Loucy (cell line): ENCODE measurements around the gene FAR2.

Experiments used
- H2AFZ ChIP-seq: fragments of 200-600 bp; sonication (generic); 2 replicates; pipeline ENCODE4 v1.6.0; 2016; ENCODE audit warnings: antibody characterized with exemption, mild to moderate bottlenecking, low read length, moderate library complexity
- H3F3A ChIP-seq: fragments of 200-600 bp; 2 replicates; pipeline ENCODE4 v1.6.0; 2016; ENCODE audit warnings: antibody characterized with exemption, low read depth, mild to moderate bottlenecking
- H3K27me3 ChIP-seq: fragments of 200-600 bp; sonication (generic); 2 replicates; pipeline ENCODE4 v1.6.1; 2014; ENCODE audit warnings: low read length, mild to moderate bottlenecking; ENCODE audit not compliant: insufficient read depth, poor library complexity, severe bottlenecking
- H3K36me3 ChIP-seq: fragments of 200-600 bp; sonication (generic); 2 replicates; pipeline ENCODE4 v1.6.1; 2016; ENCODE audit warnings: low read length; ENCODE audit not compliant: insufficient read depth
- H3K4me1 ChIP-seq: fragments of 200-600 bp; sonication (generic); 2 replicates; pipeline ENCODE4 v1.5.1; 2014; ENCODE audit warnings: low read length, mild to moderate bottlenecking; ENCODE audit not compliant: insufficient read depth, poor library complexity, severe bottlenecking
- H3K4me2 ChIP-seq: fragments of 200-600 bp; sonication (generic); 2 replicates; pipeline ENCODE4 v1.6.0; 2014; ENCODE audit warnings: antibody characterized with exemption, low read length, low read depth, mild to moderate bottlenecking; ENCODE audit not compliant: poor library complexity, severe bottlenecking
- H3K4me3 ChIP-seq: fragments of 200-600 bp; sonication (generic); 2 replicates; pipeline ENCODE4 v1.5.1; 2014; ENCODE audit warnings: low read length, mild to moderate bottlenecking, mixed read lengths; ENCODE audit not compliant: poor library complexity, severe bottlenecking
- H3K79me2 ChIP-seq: fragments of 200-600 bp; sonication (generic); 2 replicates; pipeline ENCODE4 v1.6.1; 2014; ENCODE audit warnings: low read length; ENCODE audit not compliant: insufficient read depth
- H3K9ac ChIP-seq: fragments of 200-600 bp; sonication (generic); 2 replicates; pipeline ENCODE4 v1.6.0; 2014; ENCODE audit warnings: mild to moderate bottlenecking, low read depth, low read length, moderate library complexity; ENCODE audit not compliant: poor library complexity, severe bottlenecking
- H3K9me2 ChIP-seq: fragments of 200-600 bp; sonication (generic); replicated peaks from 2 replicates; pipeline ENCODE4 v1.6.1; 2016; ENCODE audit warnings: low read depth, low read length, mixed read lengths
- H3K9me3 ChIP-seq: fragments of 200-600 bp; sonication (generic); 2 replicates; pipeline ENCODE4 v1.6.1; 2014; ENCODE audit warnings: mild to moderate bottlenecking, antibody characterized with exemption, low read length, low read depth; ENCODE audit not compliant: insufficient read depth
- H4K20me1 ChIP-seq: fragments of 200-600 bp; sonication (generic); 2 replicates; pipeline ENCODE4 v1.6.0; 2014; ENCODE audit warnings: antibody characterized with exemption, low read length, mild to moderate bottlenecking; ENCODE audit not compliant: insufficient read depth, poor library complexity, severe bottlenecking
- CTCF ChIP-seq: fragments of 200-600 bp; sonication (generic); conservative IDR thresholded peaks from 2 replicates; pipeline ENCODE4 v1.5.1; 2014; ENCODE audit warnings: mild to moderate bottlenecking, antibody characterized with exemption, low read length
- EZH2phosphoT487 ChIP-seq: fragments of 200-600 bp; IDR thresholded peaks from 2 replicates; pipeline ENCODE4 v1.6.1; 2018; ENCODE audit warnings: antibody characterized with exemption, mild to moderate bottlenecking, moderate library complexity, borderline replicate concordance

The FAR2 gene

GRCh38 chr12:29226616-29227015 is 77.5 kb downstream of the FAR2 start:
- H3K79me2 ChIP-seq: no peaks in the 10 kb centered on the region
- H3K9me3 ChIP-seq: no peaks in the 10 kb centered on the region
- no peaks in the 10 kb centered on the region for H3K27me3 ChIP-seq
- TF ChIP-seq EZH2phosphoT487 (no peak), CTCF (no peak)
- H3F3A ChIP-seq: no peaks in the 10 kb centered on the region
- no peak overlapping the region for H3K9ac ChIP-seq
- no peak overlapping the region for H3K4me2 ChIP-seq
- H3K36me3 ChIP-seq: peaks cover 4% of the 10 kb centered on the region; the same call in 1 of the 2 replicates
- H3K4me3 ChIP-seq: no peak overlapping the region
- H2AFZ ChIP-seq: no peak overlapping the region
- no peaks in the 10 kb centered on the region for H3K9me2 ChIP-seq
- peaks cover 9% of the 10 kb centered on the region for H3K4me1 ChIP-seq
- no peaks in the 10 kb centered on the region for H4K20me1 ChIP-seq

- H3K4me3 ChIP-seq: no peak overlapping the region
- H3K9me3 ChIP-seq: no peaks in the 10 kb centered on the region
- no peak overlapping the region for H3K4me2 ChIP-seq
- no peaks in the 10 kb centered on the region for H3F3A ChIP-seq
- H4K20me1 ChIP-seq: no peaks in the 10 kb centered on the region
- H3K36me3 ChIP-seq: peaks cover 4% of the 10 kb centered on the region; the same call in 1 of the 2 replicates
- no peak for TF ChIP-seq CTCF
- TF ChIP-seq EZH2phosphoT487: no peak
- H3K4me1 ChIP-seq: peaks cover 9% of the 10 kb centered on the region
- H3K9ac ChIP-seq: no peak overlapping the region
- H3K9me2 ChIP-seq: no peaks in the 10 kb centered on the region
- H3K79me2 ChIP-seq: no peaks in the 10 kb centered on the region
- no peaks in the 10 kb centered on the region for H3K27me3 ChIP-seq
- H2AFZ ChIP-seq: no peak overlapping the region
Observed at GRCh38 chr12:29228474-29229157, 79.5 kb downstream of the FAR2 start.

GRCh38 chr12:29229158-29229505 is 80.1 kb downstream of the FAR2 start:
- Histone ChIP-seq H3K27me3 (no peaks in the 10 kb centered on the region), H3K9ac (no peak overlapping the region), H3K4me2 (no peak overlapping the region), H3K79me2 (no peaks in the 10 kb centered on the region), H3K4me1 (peaks cover 9% of the 10 kb centered on the region), H2AFZ (no peak overlapping the region), H3K9me2 (no peaks in the 10 kb centered on the region), H4K20me1 (no peaks in the 10 kb centered on the region), H3F3A (no peaks in the 10 kb centered on the region), H3K36me3 (peaks cover 4% of the 10 kb centered on the region; the same call in 1 of the 2 replicates), H3K4me3 (no peak overlapping the region), H3K9me3 (no peaks in the 10 kb centered on the region)
- TF ChIP-seq CTCF: no peak
- no peak for TF ChIP-seq EZH2phosphoT487
